Glutamatergic neuron (in vitro differentiated cells): Measurements from ENCODE around the gene CACNA1I. TPM values are rescaled to one million over a fixed set of nuclear protein-coding genes. Genes with fewer than 3 reads are reported as not detected.
A peak's percentile ranks its signal among the peaks of the same experiment; 100 is the strongest.

Experiments used
- DNase-seq: peaks from one replicate; pipeline ENCODE4 v3.0.0; 2022
- H3K27ac Mint-ChIP-seq: one replicate; pipeline ENCODE4 v1.8.0; 2020; ENCODE audit warnings: mild to moderate bottlenecking, mixed read lengths, inconsistent platforms; ENCODE audit not compliant: unreplicated experiment
- H3K27me3 Mint-ChIP-seq: one replicate; pipeline ENCODE4 v1.8.0; 2020; ENCODE audit warnings: mild to moderate bottlenecking, moderate library complexity, mixed read lengths, inconsistent platforms; ENCODE audit not compliant: unreplicated experiment
- H3K36me3 Mint-ChIP-seq: one replicate; pipeline ENCODE4 v1.8.0; 2020; ENCODE audit warnings: mild to moderate bottlenecking, mixed read lengths, inconsistent platforms; ENCODE audit not compliant: unreplicated experiment
- H3K4me1 Mint-ChIP-seq: one replicate; pipeline ENCODE4 v1.8.0; 2020; ENCODE audit warnings: mild to moderate bottlenecking, low read depth, mixed read lengths, inconsistent platforms; ENCODE audit not compliant: unreplicated experiment
- H3K4me3 Mint-ChIP-seq: one replicate; pipeline ENCODE4 v1.8.0; 2020; ENCODE audit warnings: mild to moderate bottlenecking, mixed read lengths, inconsistent platforms; ENCODE audit not compliant: unreplicated experiment
- H3K9me3 Mint-ChIP-seq: one replicate; pipeline ENCODE4 v1.8.0; 2020; ENCODE audit warnings: mild to moderate bottlenecking, moderate library complexity, mixed read lengths, inconsistent platforms; ENCODE audit not compliant: unreplicated experiment
- total RNA-seq: library from RNA; stranded (reverse); fragmentation: NEBNext Ultra II Directional; extraction: Animal tissue kit (Norgen Biotek cat#: 25700); gene quantifications from one replicate; pipeline ENCODE4 v1.2.1, GENCODE V29; 2021; ENCODE audit not compliant: unreplicated experiment
- TF ChIP-seq, protein P1 (sequence below): fragments of 200-600 bp; sonication (generic); IDR thresholded peaks from one replicate; pipeline ENCODE4 v1.5.0; 2021; ENCODE audit not compliant: partially characterized antibody, unreplicated experiment

Gene CACNA1I
- total RNA-seq, 1 donor from 2014 or later: 0.12 TPM

DNA sequence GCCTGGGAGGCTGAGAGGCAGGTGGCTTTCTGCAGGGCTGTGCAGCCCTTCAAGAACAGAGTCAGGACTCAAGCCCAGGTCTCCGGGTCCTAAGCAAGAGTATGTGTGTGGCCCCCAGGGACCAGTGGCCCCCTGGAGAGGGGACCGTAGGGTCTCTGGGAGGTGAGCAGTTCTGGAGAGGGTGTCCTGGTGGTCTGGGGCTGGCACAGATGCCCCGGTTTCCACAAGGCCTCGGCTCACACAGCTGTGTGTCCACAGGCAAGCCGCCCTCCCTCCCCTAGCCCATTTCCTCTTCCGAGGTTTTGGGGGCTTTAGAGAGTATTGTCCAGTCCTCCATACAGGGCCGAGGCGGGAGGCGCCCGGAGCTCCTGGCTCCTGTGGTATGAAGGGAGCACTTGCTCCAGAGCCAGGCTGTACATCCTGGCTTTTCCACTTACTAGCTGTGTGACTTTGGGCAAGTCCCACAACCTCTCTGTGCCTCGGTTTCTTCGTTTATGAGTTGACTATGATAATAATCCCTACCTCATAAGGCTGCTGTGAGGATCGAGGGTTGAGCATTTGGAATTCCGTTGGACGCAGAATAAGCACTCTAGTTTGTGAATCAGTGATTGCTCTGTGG, 34.6 kb upstream of the CACNA1I start:
- Mint-ChIP-seq H3K9me3 (peaks cover 5% of the 10 kb centered on the region), H3K4me1 (peaks cover 18% of the 10 kb centered on the region), H3K27me3 (peaks cover 7% of the 10 kb centered on the region), H3K36me3 (no peaks in the 10 kb centered on the region), H3K4me3 (no peak overlapping the region), H3K27ac (no peak overlapping the region)
- DNase-seq: no peak
- TF ChIP-seq, protein P1, sequence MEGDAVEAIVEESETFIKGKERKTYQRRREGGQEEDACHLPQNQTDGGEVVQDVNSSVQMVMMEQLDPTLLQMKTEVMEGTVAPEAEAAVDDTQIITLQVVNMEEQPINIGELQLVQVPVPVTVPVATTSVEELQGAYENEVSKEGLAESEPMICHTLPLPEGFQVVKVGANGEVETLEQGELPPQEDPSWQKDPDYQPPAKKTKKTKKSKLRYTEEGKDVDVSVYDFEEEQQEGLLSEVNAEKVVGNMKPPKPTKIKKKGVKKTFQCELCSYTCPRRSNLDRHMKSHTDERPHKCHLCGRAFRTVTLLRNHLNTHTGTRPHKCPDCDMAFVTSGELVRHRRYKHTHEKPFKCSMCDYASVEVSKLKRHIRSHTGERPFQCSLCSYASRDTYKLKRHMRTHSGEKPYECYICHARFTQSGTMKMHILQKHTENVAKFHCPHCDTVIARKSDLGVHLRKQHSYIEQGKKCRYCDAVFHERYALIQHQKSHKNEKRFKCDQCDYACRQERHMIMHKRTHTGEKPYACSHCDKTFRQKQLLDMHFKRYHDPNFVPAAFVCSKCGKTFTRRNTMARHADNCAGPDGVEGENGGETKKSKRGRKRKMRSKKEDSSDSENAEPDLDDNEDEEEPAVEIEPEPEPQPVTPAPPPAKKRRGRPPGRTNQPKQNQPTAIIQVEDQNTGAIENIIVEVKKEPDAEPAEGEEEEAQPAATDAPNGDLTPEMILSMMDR: no peak

DNA sequence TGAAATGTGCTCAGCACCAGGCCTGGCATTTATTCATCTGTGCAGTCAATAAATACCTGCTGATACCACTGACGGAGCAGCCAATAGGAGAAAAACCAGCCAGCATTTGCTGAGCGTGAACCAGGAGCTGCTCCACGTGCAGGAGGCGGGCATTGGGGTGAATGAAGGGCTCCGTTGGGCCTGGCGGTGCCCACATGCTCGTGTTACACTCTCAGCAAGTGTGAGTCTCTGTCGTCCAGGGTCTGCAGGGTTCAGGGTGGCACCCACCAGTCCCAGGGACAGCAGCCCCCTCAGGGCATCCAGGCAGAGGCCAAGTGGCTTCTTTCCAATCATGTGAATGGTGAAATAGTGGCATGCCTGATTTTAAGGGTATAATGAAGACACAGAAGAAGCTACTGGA, 33.8 kb upstream of the CACNA1I start:
- H3K27me3 Mint-ChIP-seq: peaks cover 3% of the 10 kb centered on the region
- TF ChIP-seq, protein P1: no peak
- no peak for DNase-seq
- no peak overlapping the region for H3K27ac Mint-ChIP-seq
- H3K9me3 Mint-ChIP-seq: peaks cover 5% of the 10 kb centered on the region
- H3K4me1 Mint-ChIP-seq: peaks cover 11% of the 10 kb centered on the region
- no peaks in the 10 kb centered on the region for H3K36me3 Mint-ChIP-seq
- H3K4me3 Mint-ChIP-seq: no peak overlapping the region

DNA sequence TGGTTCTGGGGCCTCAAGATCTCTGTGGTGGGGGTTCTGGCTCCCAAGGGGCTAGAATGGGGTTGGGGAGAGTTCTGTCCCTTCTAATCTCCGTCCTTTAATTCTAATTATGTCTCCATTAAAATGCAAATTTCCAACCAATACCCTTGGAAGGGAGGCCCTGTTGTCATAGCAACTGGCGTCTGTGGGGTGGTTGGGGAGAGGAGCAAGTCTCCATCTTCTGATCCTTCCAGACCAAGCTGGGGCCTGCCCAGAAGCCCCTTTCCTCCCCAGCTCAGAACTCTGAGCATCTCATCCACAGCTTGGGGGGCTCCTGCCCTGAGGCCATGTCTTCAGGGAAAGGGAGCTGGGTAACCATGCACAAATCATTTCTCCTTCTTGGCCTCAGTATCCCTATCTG, 32.6 kb upstream of the CACNA1I start:
- DNase-seq: no peak
- Mint-ChIP-seq H3K36me3 (no peaks in the 10 kb centered on the region), H3K4me3 (no peak overlapping the region), H3K27me3 (peaks cover 3% of the 10 kb centered on the region), H3K9me3 (peaks cover 5% of the 10 kb centered on the region), H3K27ac (no peak overlapping the region), H3K4me1 (peaks cover 7% of the 10 kb centered on the region)
- TF ChIP-seq, protein P1: no peak

GRCh38 chr22:39543095-39543494, 27.5 kb upstream of the CACNA1I start:
- H3K9me3 Mint-ChIP-seq: peaks cover 2% of the 10 kb centered on the region
- peaks cover 16% of the 10 kb centered on the region for H3K4me1 Mint-ChIP-seq
- H3K27ac Mint-ChIP-seq: peak overlapping the region; percentile 12
- DNase-seq: peak; percentile 63
- H3K27me3 Mint-ChIP-seq: peaks cover 20% of the 10 kb centered on the region
- TF ChIP-seq, protein P1: no peak
- no peaks in the 10 kb centered on the region for H3K36me3 Mint-ChIP-seq
- H3K4me3 Mint-ChIP-seq: no peak overlapping the region
